ENCODE measurements around the gene PHIP.

Gene PHIP

GRCh38 chr6:79040083-79040482, 38.0 kb downstream of the PHIP start:
- no peak overlapping the region for H3K4me3 ChIP-seq (ENCODE audit: low read depth in 1 of 2, low read length in 2 of 2)

GRCh38 chr6:79038061-79038460, 40.0 kb downstream of the PHIP start:
- Histone ChIP-seq H3K4me1 (ENCODE audit: insufficient read depth, low read length) (no peaks in the 10 kb centered on the region), H3K27ac (ENCODE audit: low read depth, low read length) (no peak overlapping the region), H3K36me3 (ENCODE audit: insufficient read depth, low read length) (no peaks in the 10 kb centered on the region), H3K27me3 (ENCODE audit: control insufficient read depth in 1 of 2, insufficient read depth in 2 of 2, low read length in 2 of 2) (no peaks in the 10 kb centered on the region), H3K9me3 (ENCODE audit: low read length) (no peaks in the 10 kb centered on the region), H3K4me3 (ENCODE audit: low read depth in 1 of 2, low read length in 2 of 2) (no peak overlapping the region), H3K9ac (ENCODE audit: low read length) (no peak overlapping the region)

More at GRCh38 chr6:79040083-79040482, 38.0 kb downstream of the PHIP start:
- H3K9ac ChIP-seq (ENCODE audit: low read length), result no peak overlapping the region
- H3K9me3 ChIP-seq (ENCODE audit: low read length), result no peaks in the 10 kb centered on the region
- no peaks in the 10 kb centered on the region for H3K36me3 ChIP-seq (ENCODE audit: insufficient read depth, low read length)
- H3K4me1 ChIP-seq (ENCODE audit: insufficient read depth, low read length), result no peaks in the 10 kb centered on the region
- no peaks in the 10 kb centered on the region for H3K27me3 ChIP-seq (ENCODE audit: control insufficient read depth in 1 of 2, insufficient read depth in 2 of 2, low read length in 2 of 2)
- H3K27ac ChIP-seq (ENCODE audit: low read depth, low read length), result no peak overlapping the region

GRCh38 chr6:79034865-79035264, 43.2 kb downstream of the PHIP start:
- Histone ChIP-seq H3K9ac (ENCODE audit: low read length) (no peak overlapping the region), H3K4me1 (ENCODE audit: insufficient read depth, low read length) (no peaks in the 10 kb centered on the region), H3K9me3 (ENCODE audit: low read length) (no peaks in the 10 kb centered on the region), H3K36me3 (ENCODE audit: insufficient read depth, low read length) (no peaks in the 10 kb centered on the region), H3K4me3 (ENCODE audit: low read depth in 1 of 2, low read length in 2 of 2) (no peak overlapping the region), H3K27me3 (ENCODE audit: control insufficient read depth in 1 of 2, insufficient read depth in 2 of 2, low read length in 2 of 2) (no peaks in the 10 kb centered on the region), H3K27ac (ENCODE audit: low read depth, low read length) (no peak overlapping the region)

GRCh38 chr6:79033279-79033678, 44.8 kb downstream of the PHIP start:
- Histone ChIP-seq H3K4me3 (ENCODE audit: low read depth in 1 of 2, low read length in 2 of 2) (no peak overlapping the region), H3K27me3 (ENCODE audit: control insufficient read depth in 1 of 2, insufficient read depth in 2 of 2, low read length in 2 of 2) (no peaks in the 10 kb centered on the region), H3K9ac (ENCODE audit: low read length) (no peak overlapping the region), H3K27ac (ENCODE audit: low read depth, low read length) (no peak overlapping the region), H3K36me3 (ENCODE audit: insufficient read depth, low read length) (no peaks in the 10 kb centered on the region), H3K4me1 (ENCODE audit: insufficient read depth, low read length) (no peaks in the 10 kb centered on the region), H3K9me3 (ENCODE audit: low read length) (no peaks in the 10 kb centered on the region)

GRCh38 chr6:79031821-79032590, 46.0 kb downstream of the PHIP start:
- no peaks in the 10 kb centered on the region for H3K9me3 ChIP-seq (ENCODE audit: low read length)
- H3K9ac ChIP-seq (ENCODE audit: low read length), result no peak overlapping the region
- no peaks in the 10 kb centered on the region for H3K4me1 ChIP-seq (ENCODE audit: insufficient read depth, low read length)
- H3K4me3 ChIP-seq (ENCODE audit: low read depth in 1 of 2, low read length in 2 of 2), result no peak overlapping the region
- H3K27ac ChIP-seq (ENCODE audit: low read depth, low read length), result no peak overlapping the region
- no peaks in the 10 kb centered on the region for H3K36me3 ChIP-seq (ENCODE audit: insufficient read depth, low read length)
- H3K27me3 ChIP-seq (ENCODE audit: control insufficient read depth in 1 of 2, insufficient read depth in 2 of 2, low read length in 2 of 2), result no peaks in the 10 kb centered on the region

GRCh38 chr6:79030511-79030910, 47.5 kb downstream of the PHIP start:
- H3K27ac ChIP-seq (ENCODE audit: low read depth, low read length), result no peak overlapping the region
- H3K27me3 ChIP-seq (ENCODE audit: control insufficient read depth in 1 of 2, insufficient read depth in 2 of 2, low read length in 2 of 2), result no peaks in the 10 kb centered on the region
- H3K9ac ChIP-seq (ENCODE audit: low read length), result no peak overlapping the region
- no peak overlapping the region for H3K4me3 ChIP-seq (ENCODE audit: low read depth in 1 of 2, low read length in 2 of 2)
- H3K36me3 ChIP-seq (ENCODE audit: insufficient read depth, low read length), result no peaks in the 10 kb centered on the region
- H3K4me1 ChIP-seq (ENCODE audit: insufficient read depth, low read length), result no peaks in the 10 kb centered on the region
- H3K9me3 ChIP-seq (ENCODE audit: low read length), result no peaks in the 10 kb centered on the region

GRCh38 chr6:79030023-79030422, 48.0 kb downstream of the PHIP start:
- no peaks in the 10 kb centered on the region for H3K36me3 ChIP-seq (ENCODE audit: insufficient read depth, low read length)
- H3K27ac ChIP-seq (ENCODE audit: low read depth, low read length), result no peak overlapping the region
- H3K9me3 ChIP-seq (ENCODE audit: low read length), result no peaks in the 10 kb centered on the region
- H3K9ac ChIP-seq (ENCODE audit: low read length), result no peak overlapping the region
- H3K4me1 ChIP-seq (ENCODE audit: insufficient read depth, low read length), result no peaks in the 10 kb centered on the region
- no peak overlapping the region for H3K4me3 ChIP-seq (ENCODE audit: low read depth in 1 of 2, low read length in 2 of 2)
- no peaks in the 10 kb centered on the region for H3K27me3 ChIP-seq (ENCODE audit: control insufficient read depth in 1 of 2, insufficient read depth in 2 of 2, low read length in 2 of 2)

GRCh38 chr6:79028641-79029314, 49.3 kb downstream of the PHIP start:
- Histone ChIP-seq H3K27me3 (ENCODE audit: control insufficient read depth in 1 of 2, insufficient read depth in 2 of 2, low read length in 2 of 2) (no peaks in the 10 kb centered on the region), H3K27ac (ENCODE audit: low read depth, low read length) (no peak overlapping the region), H3K4me3 (ENCODE audit: low read depth in 1 of 2, low read length in 2 of 2) (no peak overlapping the region), H3K9me3 (ENCODE audit: low read length) (no peaks in the 10 kb centered on the region), H3K36me3 (ENCODE audit: insufficient read depth, low read length) (no peaks in the 10 kb centered on the region), H3K4me1 (ENCODE audit: insufficient read depth, low read length) (no peaks in the 10 kb centered on the region), H3K9ac (ENCODE audit: low read length) (no peak overlapping the region)

- no peaks in the 10 kb centered on the region for H3K9me3 ChIP-seq (ENCODE audit: low read length)
- H3K9ac ChIP-seq (ENCODE audit: low read length), result no peak overlapping the region
- no peak overlapping the region for H3K27ac ChIP-seq (ENCODE audit: low read depth, low read length)
- peaks cover 6% of the 10 kb centered on the region for H3K36me3 ChIP-seq (ENCODE audit: insufficient read depth, low read length)
- no peak overlapping the region for H3K4me3 ChIP-seq (ENCODE audit: low read depth in 1 of 2, low read length in 2 of 2)
- H3K27me3 ChIP-seq (ENCODE audit: control insufficient read depth in 1 of 2, insufficient read depth in 2 of 2, low read length in 2 of 2), result no peaks in the 10 kb centered on the region
- no peaks in the 10 kb centered on the region for H3K4me1 ChIP-seq (ENCODE audit: insufficient read depth, low read length)
Measured at GRCh38 chr6:79011940-79012339, 66.1 kb downstream of the PHIP start.

- no peaks in the 10 kb centered on the region for H3K9me3 ChIP-seq (ENCODE audit: low read length)
- H3K4me1 ChIP-seq (ENCODE audit: insufficient read depth, low read length), result peaks cover 14% of the 10 kb centered on the region
- H3K4me3 ChIP-seq (ENCODE audit: low read depth in 1 of 2, low read length in 2 of 2), result no peak overlapping the region
- H3K27ac ChIP-seq (ENCODE audit: low read depth, low read length), result no peak overlapping the region
- H3K36me3 ChIP-seq (ENCODE audit: insufficient read depth, low read length), result peaks cover 6% of the 10 kb centered on the region
- no peak overlapping the region for H3K9ac ChIP-seq (ENCODE audit: low read length)
- H3K27me3 ChIP-seq (ENCODE audit: control insufficient read depth in 1 of 2, insufficient read depth in 2 of 2, low read length in 2 of 2), result no peaks in the 10 kb centered on the region
Measured at GRCh38 chr6:79010422-79010821, 67.6 kb downstream of the PHIP start.

GRCh38 chr6:79009819-79010218, 68.2 kb downstream of the PHIP start:
- Histone ChIP-seq H3K27me3 (ENCODE audit: control insufficient read depth in 1 of 2, insufficient read depth in 2 of 2, low read length in 2 of 2) (no peaks in the 10 kb centered on the region), H3K36me3 (ENCODE audit: insufficient read depth, low read length) (peaks cover 6% of the 10 kb centered on the region), H3K27ac (ENCODE audit: low read depth, low read length) (no peak overlapping the region), H3K4me1 (ENCODE audit: insufficient read depth, low read length) (peaks cover 14% of the 10 kb centered on the region), H3K9ac (ENCODE audit: low read length) (no peak overlapping the region), H3K4me3 (ENCODE audit: low read depth in 1 of 2, low read length in 2 of 2) (no peak overlapping the region), H3K9me3 (ENCODE audit: low read length) (no peaks in the 10 kb centered on the region)

GRCh38 chr6:79005497-79005896, 72.6 kb downstream of the PHIP start:
- Histone ChIP-seq H3K4me3 (ENCODE audit: low read depth in 1 of 2, low read length in 2 of 2) (no peak overlapping the region), H3K9ac (ENCODE audit: low read length) (no peak overlapping the region), H3K9me3 (ENCODE audit: low read length) (no peaks in the 10 kb centered on the region), H3K4me1 (ENCODE audit: insufficient read depth, low read length) (peaks cover 14% of the 10 kb centered on the region), H3K27me3 (ENCODE audit: control insufficient read depth in 1 of 2, insufficient read depth in 2 of 2, low read length in 2 of 2) (no peaks in the 10 kb centered on the region), H3K27ac (ENCODE audit: low read depth, low read length) (no peak overlapping the region), H3K36me3 (ENCODE audit: insufficient read depth, low read length) (peaks cover 29% of the 10 kb centered on the region)
